Measurements from ENCODE around the gene NDUFA8. TPM values are rescaled to one million over a fixed set of nuclear protein-coding genes. Genes with fewer than 3 reads are reported as not detected.
A peak's percentile ranks its signal among the peaks of the same experiment; 100 is the strongest.

Gene NDUFA8
- total and polyA plus RNA-seq, 9 of the 15 experiments (the other 6 are each of a cell fraction or from before 2014, with no cell fraction given): 105 to 212 (median 133) TPM

DNA sequence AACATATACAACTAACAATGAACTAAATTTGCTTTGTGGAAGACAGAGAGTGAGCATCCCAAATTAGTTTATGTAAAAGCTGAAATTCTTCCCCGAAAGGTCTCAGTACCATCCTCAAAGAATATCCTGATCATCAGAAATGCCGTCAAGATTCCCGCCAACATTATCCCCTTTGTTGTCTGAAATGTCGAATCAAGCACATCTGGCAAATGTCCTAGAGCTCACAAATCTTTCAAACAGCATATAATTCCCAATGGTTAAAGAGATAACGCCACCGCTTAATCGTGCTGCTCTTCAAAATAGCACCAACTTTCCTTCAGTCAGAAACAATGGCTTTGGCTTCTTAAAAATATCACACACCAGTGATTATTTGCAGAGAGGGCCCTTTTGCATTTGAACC lies 23.9 kb upstream of the NDUFA8 start:
- Histone ChIP-seq H3K9ac (ENCODE audit: insufficient read depth in 1 of 2, low read depth in 2 of 2, low read length in 2 of 2) (no peak overlapping the region), H3K9me3 (replicated peaks; ENCODE audit: control insufficient read depth, insufficient read depth, low read depth, low read length) (no peaks in the 10 kb centered on the region), H4K20me1 (replicated peaks; ENCODE audit: control insufficient read depth, insufficient read depth, low read length) (no peaks in the 10 kb centered on the region), H3K27me3 (ENCODE audit: control insufficient read depth in 2 of 2, insufficient read depth in 2 of 2, low read length in 2 of 2) (no peaks in the 10 kb centered on the region), H3K4me3 (no peak overlapping the region), H3K9me1 (ENCODE audit: control insufficient read depth, insufficient read depth, low read length) (no peaks in the 10 kb centered on the region), H3K4me1 (replicated peaks in 1 of 2; ENCODE audit: control insufficient read depth in 2 of 2, insufficient read depth in 2 of 2, low read length in 2 of 2) (peaks cover 0 to 18% of the 10 kb centered on the region in 2 experiments; a peak in 2 of 5 replicates), H3K36me3 (ENCODE audit: control insufficient read depth, insufficient read depth, low read length) (no peaks in the 10 kb centered on the region), H3K27ac (ENCODE audit: extremely low read depth, low read depth, low read length) (no peak overlapping the region), H2AFZ (ENCODE audit: low read depth, low read length) (no peak overlapping the region), H3K79me2 (ENCODE audit: control insufficient read depth, insufficient read depth, low read length) (no peaks in the 10 kb centered on the region), H3K4me2 (ENCODE audit: insufficient read depth, low read length) (no peak overlapping the region)
- ChIA-PET CTCF (ENCODE audit: low intra/inter-chr PET ratio) (no interaction called here), POLR2A (interaction anchor here (1.0 to 1.1 kb wide), 3 partner anchors 10 to 119 kb away, joined by 3 to 4 read pairs (median 3); no protein-coding TSS in a partner anchor)
- TF ChIP-seq CSDE1 (IDR thresholded peaks at IDR 0.05) (no peak), MEIS2 (IDR thresholded peaks at IDR 0.05; ENCODE audit: partially characterized antibody) (peak; percentile 19), ZNF217 (CRISPR knock-in tag; IDR thresholded peaks at IDR 0.05) (no peak)
- no TSS peak for BruUV-seq (replicated peaks)
- intact Hi-C loops (cut with micrococcal nuclease): no loop called here
- 25% methylated on average over 7 of the region's 7 CpGs for WGBS (ENCODE audit: insufficient coverage, low coverage, missing lambda C conversion rate)
- DNase-seq (ENCODE audit: extremely low read depth in 1 of 4, low spot score in 3 of 4) (no peak), ATAC-seq (no peak), FAIRE-seq (no peak)
- in situ Hi-C loops (cut with MboI): no loop called here

GRCh38 chr9:122180633-122181032 lies 21.1 kb upstream of the NDUFA8 start:
- in situ Hi-C loops (cut with MboI): no loop called here
- H3K9me1 ChIP-seq (ENCODE audit: control insufficient read depth, insufficient read depth, low read length): no peaks in the 10 kb centered on the region
- 0% methylated on average over 4 of the region's 4 CpGs for whole genome bisulfite sequencing (ENCODE audit: insufficient coverage, low coverage, missing lambda C conversion rate)
- no peaks in the 10 kb centered on the region for H3K36me3 ChIP-seq (ENCODE audit: control insufficient read depth, insufficient read depth, low read length)
- intact Hi-C loops (cut with micrococcal nuclease): no loop called here
- no peak overlapping the region for H3K4me3 ChIP-seq
- BruUV-seq (replicated peaks): no TSS peak
- no peaks in the 10 kb centered on the region for H3K79me2 ChIP-seq (ENCODE audit: control insufficient read depth, insufficient read depth, low read length)
- H3K4me2 ChIP-seq (ENCODE audit: insufficient read depth, low read length): no peak overlapping the region
- DNase-seq (ENCODE audit: extremely low read depth in 1 of 4, low spot score in 3 of 4): peak; percentile 52 to 79 (median 59)
- no peak overlapping the region for H2AFZ ChIP-seq (ENCODE audit: low read depth, low read length)
- H3K9ac ChIP-seq (ENCODE audit: insufficient read depth in 1 of 2, low read depth in 2 of 2, low read length in 2 of 2): no peak overlapping the region
- peak; percentile 92 for ATAC-seq
- ChIA-PET POLR2A (interaction anchor here (0.7 to 1.3 kb wide), 4 partner anchors 11 to 19 kb away, joined by 3 read pairs; no protein-coding TSS in a partner anchor), CTCF (ENCODE audit: low intra/inter-chr PET ratio) (no interaction called here)
- peak; percentile 89 for FAIRE-seq
- no peaks in the 10 kb centered on the region for H3K9me3 ChIP-seq (replicated peaks; ENCODE audit: control insufficient read depth, insufficient read depth, low read depth, low read length)
- no peaks in the 10 kb centered on the region for H4K20me1 ChIP-seq (replicated peaks; ENCODE audit: control insufficient read depth, insufficient read depth, low read length)
- H3K4me1 ChIP-seq (replicated peaks in 1 of 2; ENCODE audit: control insufficient read depth in 2 of 2, insufficient read depth in 2 of 2, low read length in 2 of 2): peaks cover 0 to 18% of the 10 kb centered on the region in 2 experiments; a peak in 2 of 5 replicates
- H3K27me3 ChIP-seq (ENCODE audit: control insufficient read depth in 2 of 2, insufficient read depth in 2 of 2, low read length in 2 of 2): no peaks in the 10 kb centered on the region
- H3K27ac ChIP-seq (ENCODE audit: extremely low read depth, low read depth, low read length): no peak overlapping the region
- no peak for TF ChIP-seq RBM14 (IDR thresholded peaks at IDR 0.05; ENCODE audit: borderline replicate concordance, insufficient read depth, low read depth, low read length)
- TF ChIP-seq CEBPB (tag; IDR thresholded peaks at IDR 0.05): peak; percentile 43; the same call in 1 of the 2 replicates
- TF ChIP-seq DACH1 (IDR thresholded peaks at IDR 0.05; ENCODE audit: partially characterized antibody): peak; percentile 21
- TF ChIP-seq SIN3B (IDR thresholded peaks at IDR 0.05; ENCODE audit: low read depth): no peak
- peak; percentile 61 for TF ChIP-seq CBFA2T3 (IDR thresholded peaks at IDR 0.05)
- TF ChIP-seq E2F6 (IDR thresholded peaks at IDR 0.05; ENCODE audit: borderline replicate concordance in 1 of 2, extremely low read depth in 1 of 2, insufficient read depth in 1 of 2, insufficient read length in 1 of 2, low read depth in 1 of 2, low read length in 1 of 2, poor library complexity in 1 of 2, severe bottlenecking in 1 of 2): peak in 1 of 2 experiments; percentile 18
- no peak for TF ChIP-seq PTRF (tag; IDR thresholded peaks at IDR 0.05)
- TF ChIP-seq FOXK1 (CRISPR knock-in tag; IDR thresholded peaks at IDR 0.05; ENCODE audit: borderline replicate concordance): no peak
- no peak for TF ChIP-seq ZFP91 (CRISPR knock-in tag; IDR thresholded peaks at IDR 0.05)
- TF ChIP-seq USF2 (CRISPR knock-in tag; IDR thresholded peaks at IDR 0.05): peak; percentile 90

Data from K562 (cell line).